Measurements from ENCODE around the gene SRM.

- TF ChIP-seq, protein P1, sequence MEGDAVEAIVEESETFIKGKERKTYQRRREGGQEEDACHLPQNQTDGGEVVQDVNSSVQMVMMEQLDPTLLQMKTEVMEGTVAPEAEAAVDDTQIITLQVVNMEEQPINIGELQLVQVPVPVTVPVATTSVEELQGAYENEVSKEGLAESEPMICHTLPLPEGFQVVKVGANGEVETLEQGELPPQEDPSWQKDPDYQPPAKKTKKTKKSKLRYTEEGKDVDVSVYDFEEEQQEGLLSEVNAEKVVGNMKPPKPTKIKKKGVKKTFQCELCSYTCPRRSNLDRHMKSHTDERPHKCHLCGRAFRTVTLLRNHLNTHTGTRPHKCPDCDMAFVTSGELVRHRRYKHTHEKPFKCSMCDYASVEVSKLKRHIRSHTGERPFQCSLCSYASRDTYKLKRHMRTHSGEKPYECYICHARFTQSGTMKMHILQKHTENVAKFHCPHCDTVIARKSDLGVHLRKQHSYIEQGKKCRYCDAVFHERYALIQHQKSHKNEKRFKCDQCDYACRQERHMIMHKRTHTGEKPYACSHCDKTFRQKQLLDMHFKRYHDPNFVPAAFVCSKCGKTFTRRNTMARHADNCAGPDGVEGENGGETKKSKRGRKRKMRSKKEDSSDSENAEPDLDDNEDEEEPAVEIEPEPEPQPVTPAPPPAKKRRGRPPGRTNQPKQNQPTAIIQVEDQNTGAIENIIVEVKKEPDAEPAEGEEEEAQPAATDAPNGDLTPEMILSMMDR (IDR thresholded peaks at IDR 0.05): no peak
- TF ChIP-seq EZH2 (IDR thresholded peaks at IDR 0.05; ENCODE audit: borderline replicate concordance, insufficient read depth, low read depth, low read length, poor library complexity, severe bottlenecking): no peak
Measured at GRCh38 chr1:11054666-11055065, 5.2 kb downstream of the SRM start.
